ENCODE measurements around the gene GAS2L2.

The GAS2L2 gene

DNA sequence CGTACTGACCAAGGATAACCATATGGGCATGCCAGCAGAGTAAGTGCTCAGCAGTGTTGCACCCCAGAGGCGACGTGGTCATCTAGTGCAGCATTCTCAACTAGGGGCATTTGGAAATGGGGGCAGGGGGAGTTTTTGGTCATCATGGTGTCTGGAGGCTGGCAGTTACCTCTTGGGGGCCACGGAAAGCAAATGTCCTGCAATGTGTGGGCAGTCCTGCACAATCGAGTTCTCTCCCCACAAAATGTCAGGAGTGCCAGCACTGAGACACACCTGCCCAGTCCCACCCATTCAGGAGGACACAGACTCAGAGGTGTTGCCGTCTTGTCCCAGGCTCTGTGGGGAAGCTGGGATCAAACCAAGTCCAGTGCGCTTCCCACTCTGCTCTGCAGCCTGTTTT is 18.6 kb downstream of the GAS2L2 start:
- H3K4me1 ChIP-seq (ENCODE audit: control insufficient read depth in 1 of 2, insufficient read depth in 1 of 2, low read depth in 1 of 2, low read length in 1 of 2) = peaks cover 0 to 6% of the 10 kb centered on the region in 2 experiments
- H3K27me3 ChIP-seq = peaks cover 64% of the 10 kb centered on the region
- peaks cover under 1% of the 10 kb centered on the region for H3K36me3 ChIP-seq
- H3K9me3 ChIP-seq = no peaks in the 10 kb centered on the region
- H3K4me3 ChIP-seq (ENCODE audit: low read depth in 1 of 2, low read length in 1 of 2) = no peak overlapping the region
- TF ChIP-seq, protein P1, sequence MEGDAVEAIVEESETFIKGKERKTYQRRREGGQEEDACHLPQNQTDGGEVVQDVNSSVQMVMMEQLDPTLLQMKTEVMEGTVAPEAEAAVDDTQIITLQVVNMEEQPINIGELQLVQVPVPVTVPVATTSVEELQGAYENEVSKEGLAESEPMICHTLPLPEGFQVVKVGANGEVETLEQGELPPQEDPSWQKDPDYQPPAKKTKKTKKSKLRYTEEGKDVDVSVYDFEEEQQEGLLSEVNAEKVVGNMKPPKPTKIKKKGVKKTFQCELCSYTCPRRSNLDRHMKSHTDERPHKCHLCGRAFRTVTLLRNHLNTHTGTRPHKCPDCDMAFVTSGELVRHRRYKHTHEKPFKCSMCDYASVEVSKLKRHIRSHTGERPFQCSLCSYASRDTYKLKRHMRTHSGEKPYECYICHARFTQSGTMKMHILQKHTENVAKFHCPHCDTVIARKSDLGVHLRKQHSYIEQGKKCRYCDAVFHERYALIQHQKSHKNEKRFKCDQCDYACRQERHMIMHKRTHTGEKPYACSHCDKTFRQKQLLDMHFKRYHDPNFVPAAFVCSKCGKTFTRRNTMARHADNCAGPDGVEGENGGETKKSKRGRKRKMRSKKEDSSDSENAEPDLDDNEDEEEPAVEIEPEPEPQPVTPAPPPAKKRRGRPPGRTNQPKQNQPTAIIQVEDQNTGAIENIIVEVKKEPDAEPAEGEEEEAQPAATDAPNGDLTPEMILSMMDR (IDR thresholded peaks at IDR 0.05) = no peak
- H3K27ac ChIP-seq = no peak overlapping the region

DNA sequence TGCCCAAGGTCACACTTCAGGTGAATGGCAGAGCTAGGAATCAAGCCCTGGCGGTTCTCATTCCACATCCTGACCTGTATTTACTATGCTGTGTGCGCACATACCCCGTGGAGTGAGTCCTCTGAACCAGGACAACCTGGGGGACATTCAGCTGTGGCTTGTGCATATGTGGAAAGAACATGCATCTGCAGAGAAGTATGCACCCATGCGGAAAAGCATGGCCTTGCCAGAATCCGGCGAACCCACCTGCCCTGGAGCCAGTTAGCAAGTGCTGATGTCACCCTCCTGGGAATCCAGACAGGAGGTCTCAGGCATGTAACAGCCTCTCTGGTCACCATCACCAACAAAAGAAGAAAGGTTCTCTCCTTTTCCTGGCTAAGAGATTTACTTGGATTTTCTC is 19.7 kb downstream of the GAS2L2 start:
- TF ChIP-seq, protein P1 (IDR thresholded peaks at IDR 0.05) = no peak
- Histone ChIP-seq H3K4me1 (ENCODE audit: control insufficient read depth in 1 of 2, insufficient read depth in 1 of 2, low read depth in 1 of 2, low read length in 1 of 2) (peaks cover 0 to 6% of the 10 kb centered on the region in 2 experiments), H3K27ac (no peak overlapping the region), H3K36me3 (peaks cover 10% of the 10 kb centered on the region), H3K27me3 (peaks cover 55% of the 10 kb centered on the region), H3K4me3 (ENCODE audit: low read depth in 1 of 2, low read length in 1 of 2) (no peak overlapping the region), H3K9me3 (no peaks in the 10 kb centered on the region)

DNA sequence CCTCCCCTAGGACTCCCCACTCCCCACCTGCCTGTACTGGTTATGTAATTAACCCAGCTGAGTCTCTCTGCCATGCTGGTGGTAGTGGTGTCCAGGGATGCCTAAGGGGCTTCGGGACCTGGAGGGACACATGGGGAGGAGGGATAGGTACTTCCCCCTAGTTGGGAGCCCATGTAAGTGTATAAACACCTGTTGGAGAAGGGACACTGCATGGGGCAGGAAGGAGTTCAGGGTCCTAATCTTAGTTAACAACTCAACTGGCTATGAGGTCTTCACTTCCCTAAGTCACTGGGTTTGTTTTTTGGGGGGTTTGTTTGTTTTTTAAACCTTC is 20.3 kb downstream of the GAS2L2 start:
- Histone ChIP-seq H3K4me3 (ENCODE audit: low read depth in 1 of 2, low read length in 1 of 2) (no peak overlapping the region), H3K27ac (no peak overlapping the region), H3K4me1 (ENCODE audit: control insufficient read depth in 1 of 2, insufficient read depth in 1 of 2, low read depth in 1 of 2, low read length in 1 of 2) (peaks cover 0 to 6% of the 10 kb centered on the region in 2 experiments), H3K27me3 (peaks cover 52% of the 10 kb centered on the region), H3K36me3 (peaks cover 16% of the 10 kb centered on the region), H3K9me3 (no peaks in the 10 kb centered on the region)
- TF ChIP-seq, protein P1 (IDR thresholded peaks at IDR 0.05) = no peak

DNA sequence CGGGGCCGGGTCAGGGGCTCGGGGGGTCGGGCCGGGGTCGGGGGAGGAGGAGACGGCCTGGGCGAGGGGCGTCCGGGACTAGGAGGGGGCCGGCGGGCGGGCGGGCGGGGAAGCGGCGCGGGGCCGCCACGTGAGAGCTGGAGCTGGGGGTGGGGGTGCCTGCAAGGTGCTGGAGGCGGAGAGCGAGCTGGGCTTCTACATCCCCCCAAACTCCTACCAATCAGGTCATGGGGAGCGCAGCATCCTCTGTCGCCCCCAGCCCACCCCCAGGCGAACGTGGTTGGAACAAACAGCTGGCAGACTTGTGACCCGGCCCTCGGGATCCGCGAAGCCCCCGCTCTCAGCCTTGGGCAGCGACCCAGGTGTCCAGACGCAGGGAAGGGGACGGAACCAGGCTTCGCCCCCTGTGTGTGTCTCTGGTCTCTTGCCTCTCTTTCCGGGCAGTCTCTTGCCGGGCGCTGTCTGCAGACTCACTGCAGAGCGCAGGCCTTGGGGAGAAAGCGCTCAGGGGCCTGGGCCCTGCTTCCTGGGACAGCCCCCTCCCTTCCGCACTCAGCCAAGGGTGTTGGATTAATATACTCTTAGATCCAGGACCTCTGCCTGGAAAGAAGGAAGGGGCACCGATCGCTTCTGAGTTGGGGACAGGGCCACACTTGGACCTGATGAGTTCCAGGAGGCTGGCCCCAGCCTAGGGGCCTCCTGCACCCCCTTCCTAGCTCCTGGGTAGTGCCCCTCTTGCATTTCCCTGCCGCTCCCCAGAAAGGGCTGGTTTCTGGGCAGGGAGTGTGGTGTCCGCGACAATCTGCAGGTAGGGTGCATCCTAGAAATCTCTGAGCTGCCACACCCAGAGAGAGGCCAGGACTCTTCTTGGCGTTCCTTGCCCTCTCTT is 20.9 kb downstream of the GAS2L2 start:
- H3K27ac ChIP-seq = no peak overlapping the region
- peaks cover 22% of the 10 kb centered on the region for H3K36me3 ChIP-seq
- no peaks in the 10 kb centered on the region for H3K9me3 ChIP-seq
- H3K27me3 ChIP-seq = peaks cover 52% of the 10 kb centered on the region
- peaks cover 0 to 6% of the 10 kb centered on the region in 2 experiments for H3K4me1 ChIP-seq (ENCODE audit: control insufficient read depth in 1 of 2, insufficient read depth in 1 of 2, low read depth in 1 of 2, low read length in 1 of 2)
- TF ChIP-seq, protein P1 (IDR thresholded peaks at IDR 0.05) = no peak
- no peak overlapping the region for H3K4me3 ChIP-seq (ENCODE audit: low read depth in 1 of 2, low read length in 1 of 2)

DNA sequence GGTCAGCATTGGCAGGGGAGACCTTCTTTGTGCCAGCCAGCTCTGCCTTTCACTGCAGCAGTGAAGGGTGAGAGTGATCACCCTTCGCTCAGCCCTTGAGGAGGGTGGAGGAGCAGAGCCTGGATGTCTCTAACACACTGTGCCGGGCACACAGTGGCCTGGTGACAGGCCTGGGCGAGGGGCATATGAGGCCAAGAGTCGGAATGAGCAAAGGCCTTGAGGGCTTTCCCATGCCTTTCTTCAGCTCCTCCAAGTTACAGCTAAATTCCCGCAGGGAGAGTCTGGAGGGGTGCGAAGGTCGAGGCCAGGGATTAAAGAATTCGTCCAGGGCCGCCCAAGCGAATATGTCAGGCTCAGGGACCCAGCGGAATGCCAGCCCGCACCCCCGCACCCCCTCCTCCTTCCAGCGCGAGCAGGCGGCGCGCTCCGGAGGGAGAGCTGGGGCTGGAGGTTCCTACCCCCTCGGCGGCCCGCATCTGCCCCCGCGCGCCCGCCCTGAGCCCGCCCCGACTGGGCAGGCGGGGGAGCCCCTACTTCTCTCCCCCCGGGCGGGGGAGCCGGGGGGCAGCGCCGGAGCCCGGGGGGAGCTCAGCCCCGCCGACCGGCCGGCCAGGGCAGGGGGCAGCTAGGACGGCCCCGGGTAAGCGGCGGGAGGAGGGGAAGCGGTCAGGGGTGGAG is 21.7 kb downstream of the GAS2L2 start, which contains the start of gene RASL10B:
RASL10B (plus strand) TSS at position 401 of the 678 bp plus-strand sequence. CDS start 3,546 bp downstream, outside the sequence.
- Histone ChIP-seq H3K27ac (no peak within 1 kb of the TSS), H3K27me3 (peaks cover 52% of the 10 kb centered on the region), H3K36me3 (peaks cover 30% of the 10 kb centered on the region), H3K9me3 (no peaks in the 10 kb centered on the region), H3K4me3 (ENCODE audit: low read depth in 1 of 2, low read length in 1 of 2) (no peak within 1 kb of the TSS), H3K4me1 (ENCODE audit: control insufficient read depth in 1 of 2, insufficient read depth in 1 of 2, low read depth in 1 of 2, low read length in 1 of 2) (peaks cover 0 to 6% of the 10 kb centered on the region in 2 experiments)
- TF ChIP-seq, protein P1 (IDR thresholded peaks at IDR 0.05) = no peak

Measured in neutrophil (primary cell).